OCI-LY1 (cell line): Measurements from ENCODE around the gene TNFRSF12A.

ENCODE experiments used
- H2AFZ ChIP-seq: fragments of 200-600 bp; sonication (generic), shearing (Covaris generic); 2 replicates; pipeline ENCODE4 v1.6.0; 2014; ENCODE audit warnings: antibody characterized with exemption, mild to moderate bottlenecking, low read length
- H3F3A ChIP-seq: fragments of 200-600 bp; sonication (generic), shearing (Covaris generic); 2 replicates; pipeline ENCODE4 v1.6.0; 2014; ENCODE audit warnings: mild to moderate bottlenecking, antibody characterized with exemption, low read length, moderate library complexity; ENCODE audit not compliant: insufficient read depth
- H3K27ac ChIP-seq: fragments of 200-600 bp; sonication (generic); 2 replicates; pipeline ENCODE4 v1.5.1; 2014; ENCODE audit warnings: low read length, mixed run types, mild to moderate bottlenecking, low read depth; ENCODE audit not compliant: poor library complexity, severe bottlenecking
- H3K27me3 ChIP-seq: fragments of 200-600 bp; sonication (generic); 2 replicates; pipeline ENCODE4 v1.6.0; 2014; ENCODE audit warnings: antibody characterized with exemption, mild to moderate bottlenecking, low read length, moderate library complexity; ENCODE audit not compliant: insufficient read depth
- H3K36me3 ChIP-seq: fragments of 200-600 bp; sonication (generic); 2 replicates; pipeline ENCODE4 v1.6.1; 2014; ENCODE audit warnings: mild to moderate bottlenecking, antibody characterized with exemption, low read length, moderate library complexity, mixed read lengths; ENCODE audit not compliant: insufficient read depth
- H3K4me1 ChIP-seq: fragments of 200-600 bp; sonication (generic); 2 replicates; pipeline ENCODE4 v1.5.1; 2014; ENCODE audit warnings: mild to moderate bottlenecking, low read length, moderate library complexity; ENCODE audit not compliant: insufficient read depth, severe bottlenecking
- H3K4me2 ChIP-seq: fragments of 200-600 bp; sonication (generic), shearing (Covaris generic); 2 replicates; pipeline ENCODE4 v1.6.1; 2014; ENCODE audit warnings: low read length
- H3K4me3 ChIP-seq: fragments of 200-600 bp; sonication (generic); 2 replicates; pipeline ENCODE4 v1.5.1; 2014; ENCODE audit warnings: low read length, low read depth, mild to moderate bottlenecking, mixed read lengths; ENCODE audit not compliant: poor library complexity, severe bottlenecking
- H3K79me2 ChIP-seq: fragments of 200-600 bp; shearing (Covaris generic); 2 replicates; pipeline ENCODE4 v1.6.1; 2016; ENCODE audit warnings: mixed run types, low read length, mixed read lengths; ENCODE audit not compliant: insufficient read depth
- H3K9ac ChIP-seq: fragments of 200-600 bp; sonication (generic), shearing (Covaris generic); 2 replicates; pipeline ENCODE4 v1.6.1; 2014; ENCODE audit warnings: mild to moderate bottlenecking, low read length, mixed read lengths
- H3K9me2 ChIP-seq: fragments of 200-600 bp; sonication (generic), shearing (Covaris generic); 2 replicates; pipeline ENCODE4 v1.6.1; 2014; ENCODE audit warnings: low read depth, mild to moderate bottlenecking, low read length, mixed read lengths
- H3K9me3 ChIP-seq: fragments of 200-600 bp; shearing (Covaris generic); 2 replicates; pipeline ENCODE4 v1.6.1; 2014; ENCODE audit warnings: low read length, mixed read lengths
- H4K20me1 ChIP-seq: fragments of 200-600 bp; sonication (generic), shearing (Covaris generic); 2 replicates; pipeline ENCODE4 v1.6.0; 2016; ENCODE audit warnings: mild to moderate bottlenecking, low read length; ENCODE audit not compliant: insufficient read depth
- CTCF ChIP-seq: fragments of 200-600 bp; sonication (generic), shearing (Covaris generic); IDR thresholded peaks from 2 replicates; pipeline ENCODE4 v1.5.1; 2017; ENCODE audit warnings: mild to moderate bottlenecking, antibody characterized with exemption, low read length, moderate library complexity, mixed read lengths
- EZH2 ChIP-seq: fragments of 200-600 bp; sonication (generic), shearing (Covaris generic); IDR thresholded peaks from 2 replicates; pipeline ENCODE4 v1.8.0; 2017; ENCODE audit warnings: borderline replicate concordance, mixed run types, mild to moderate bottlenecking, antibody characterized with exemption, low read length, moderate library complexity, mixed read lengths

TNFRSF12A gene

GRCh38 chr16:3044708-3045107, 24.5 kb downstream of the TNFRSF12A start:
- no peak overlapping the region for H3K27ac ChIP-seq
- peaks cover 4% of the 10 kb centered on the region for H3K4me1 ChIP-seq
- H3K27me3 ChIP-seq, result 0 out of 2 replicates have a peak, but pooled peaks cover 4% of the 10 kb centered on the region
- H3K9me3 ChIP-seq, result no peaks in the 10 kb centered on the region
- no peaks in the 10 kb centered on the region for H3K79me2 ChIP-seq
- H3K9me2 ChIP-seq, result no peaks in the 10 kb centered on the region
- H3K4me3 ChIP-seq, result no peak overlapping the region
- H3K36me3 ChIP-seq, result no peaks in the 10 kb centered on the region
- no peaks in the 10 kb centered on the region for H3F3A ChIP-seq
- TF ChIP-seq EZH2 (no peak), CTCF (no peak)
- no peak overlapping the region for H3K9ac ChIP-seq
- no peak overlapping the region for H3K4me2 ChIP-seq
- H2AFZ ChIP-seq, result no peak overlapping the region
- no peaks in the 10 kb centered on the region for H4K20me1 ChIP-seq

- TF ChIP-seq CTCF, result no peak
- no peak; the same call in 1 of the 2 replicates for TF ChIP-seq EZH2
- Histone ChIP-seq H3K9ac (no peak within 1 kb of the TSS), H3K9me2 (no peaks in the 10 kb centered on the region), H3K4me1 (peaks cover 4% of the 10 kb centered on the region), H3K79me2 (no peaks in the 10 kb centered on the region), H3K4me2 (peak within 1 kb of the TSS; percentile 52; the same call in 1 of the 2 replicates), H3K4me3 (no peak within 1 kb of the TSS), H3K27me3 (no peaks in the 10 kb centered on the region), H3K9me3 (no peaks in the 10 kb centered on the region), H2AFZ (no peak within 1 kb of the TSS), H3F3A (no peaks in the 10 kb centered on the region), H3K27ac (no peak within 1 kb of the TSS), H3K36me3 (no peaks in the 10 kb centered on the region), H4K20me1 (no peaks in the 10 kb centered on the region)
These were observed 25.8 kb downstream of the TNFRSF12A start, which contains the start of gene MMP25 for GRCh38 chr16:3045758-3046640. Gene MMP25 (plus strand): TSS chr16:3046561. CDS start chr16:3046918, 357 bp downstream.

GRCh38 chr16:3046641-3047386, 26.6 kb downstream of the TNFRSF12A start:
- no peak overlapping the region for H3K27ac ChIP-seq
- TF ChIP-seq CTCF, result no peak
- TF ChIP-seq EZH2, result no peak
- no peaks in the 10 kb centered on the region for H3K9me3 ChIP-seq
- no peaks in the 10 kb centered on the region for H3K27me3 ChIP-seq
- H4K20me1 ChIP-seq, result no peaks in the 10 kb centered on the region
- H2AFZ ChIP-seq, result no peak overlapping the region
- H3K9me2 ChIP-seq, result no peaks in the 10 kb centered on the region
- H3F3A ChIP-seq, result no peaks in the 10 kb centered on the region
- no peaks in the 10 kb centered on the region for H3K79me2 ChIP-seq
- H3K4me2 ChIP-seq, result no peak overlapping the region
- H3K4me3 ChIP-seq, result no peak overlapping the region
- H3K9ac ChIP-seq, result no peak overlapping the region
- H3K36me3 ChIP-seq, result no peaks in the 10 kb centered on the region
- H3K4me1 ChIP-seq, result peaks cover 4% of the 10 kb centered on the region
